Natural killer cell (primary cell): ENCODE measurements around the gene PER2. TPM values are rescaled to one million over a fixed set of nuclear protein-coding genes. Genes with fewer than 3 reads are reported as not detected.

Source experiments
- ATAC-seq, 3 donors: fragments of 150-1000 bp in 2 of 3; fragments of 200-7000 bp in 1 of 3; cut with Tn5 transposase; 1 replicate in 1 of 3; 2 replicates in 2 of 3; pipeline ENCODE4 v1.10.0; 2021; ENCODE audit warnings: mild to moderate bottlenecking in 2 of 3, moderate library complexity in 2 of 3
- DNase-seq, 2 donors: peaks; one replicate each; pipeline versions ENCODE4 v3.0.0 to v3.0.0-alpha.2; 2013 to 2021; ENCODE audit warnings: mixed read lengths in 1 of 2
- H3K27ac ChIP-seq: one replicate; pipeline ENCODE4 v1.5.1; 2013; ENCODE audit warnings: mild to moderate bottlenecking, low read length
- H3K27me3 ChIP-seq: one replicate; pipeline ENCODE4 v1.6.1; 2013; ENCODE audit warnings: low read length; ENCODE audit not compliant: control insufficient read depth, insufficient read depth
- H3K36me3 ChIP-seq: one replicate; pipeline ENCODE4 v1.6.1; 2013; ENCODE audit warnings: low read length; ENCODE audit not compliant: control insufficient read depth, insufficient read depth
- H3K4me1 ChIP-seq: one replicate; pipeline ENCODE4 v1.6.1; 2013; ENCODE audit warnings: low read length; ENCODE audit not compliant: control insufficient read depth, insufficient read depth
- H3K4me3 ChIP-seq: one replicate; pipeline ENCODE4 v1.5.1; 2013; ENCODE audit warnings: low read length
- H3K9me3 ChIP-seq: one replicate; pipeline ENCODE4 v1.6.1; 2013; ENCODE audit warnings: low read length; ENCODE audit not compliant: control insufficient read depth, insufficient read depth
- H3K27ac Mint-ChIP-seq, 2 donors: one replicate each; pipeline ENCODE4 v1.8.0; 2022; ENCODE audit warnings: mild to moderate bottlenecking in 2 of 2, mixed read lengths in 2 of 2, moderate library complexity in 1 of 2
- H3K27me3 Mint-ChIP-seq, 2 donors: one replicate each; pipeline ENCODE4 v1.8.0; 2022; ENCODE audit warnings: low read depth in 2 of 2, mixed read lengths in 2 of 2
- H3K36me3 Mint-ChIP-seq: one replicate; pipeline ENCODE4 v1.8.0; 2022; ENCODE audit warnings: mixed read lengths
- H3K4me1 Mint-ChIP-seq, 2 donors: one replicate each; pipeline ENCODE4 v1.8.0; 2022; ENCODE audit warnings: mixed read lengths in 2 of 2
- H3K4me3 Mint-ChIP-seq: one replicate; pipeline ENCODE4 v1.8.0; 2022; ENCODE audit warnings: mild to moderate bottlenecking, moderate library complexity, mixed read lengths
- H3K9me3 Mint-ChIP-seq, 2 donors: one replicate each; pipeline ENCODE4 v1.8.0; 2022; ENCODE audit warnings: mixed read lengths in 2 of 2
- WGBS: methylation state at CpG from one replicate; pipeline ENCODE4 v1.1.7; 2013; ENCODE audit warnings: missing lambda C conversion rate; ENCODE audit not compliant: insufficient coverage; 5-methylcytosine and 5-hydroxymethylcytosine counted together
- intact Hi-C: fragments of 100-400 bp; cut with micrococcal nuclease; formaldehyde crosslinking; loops from one replicate; pipeline ENCODE4 v1.14.2; 2022
- total RNA-seq, 4 donors: library from RNA; stranded (reverse); fragments of 120-200 nt in 1 of 4; gene quantifications; one replicate each; pipeline versions ENCODE4 v1.2.3 to v1.2.4, GENCODE V29; 2013 to 2022
- TF ChIP-seq, protein P1 (sequence below): fragments of 200-600 bp; IDR thresholded peaks from one replicate; pipeline ENCODE4 v1.8.0; 2022; ENCODE audit warnings: antibody characterized with exemption

Gene PER2
- total RNA-seq, 3 donors from 2014 or later (not counting 1 experiment from before 2014, with no cell fraction given) = 26.3 to 32.9 (median 32.6) TPM

DNA sequence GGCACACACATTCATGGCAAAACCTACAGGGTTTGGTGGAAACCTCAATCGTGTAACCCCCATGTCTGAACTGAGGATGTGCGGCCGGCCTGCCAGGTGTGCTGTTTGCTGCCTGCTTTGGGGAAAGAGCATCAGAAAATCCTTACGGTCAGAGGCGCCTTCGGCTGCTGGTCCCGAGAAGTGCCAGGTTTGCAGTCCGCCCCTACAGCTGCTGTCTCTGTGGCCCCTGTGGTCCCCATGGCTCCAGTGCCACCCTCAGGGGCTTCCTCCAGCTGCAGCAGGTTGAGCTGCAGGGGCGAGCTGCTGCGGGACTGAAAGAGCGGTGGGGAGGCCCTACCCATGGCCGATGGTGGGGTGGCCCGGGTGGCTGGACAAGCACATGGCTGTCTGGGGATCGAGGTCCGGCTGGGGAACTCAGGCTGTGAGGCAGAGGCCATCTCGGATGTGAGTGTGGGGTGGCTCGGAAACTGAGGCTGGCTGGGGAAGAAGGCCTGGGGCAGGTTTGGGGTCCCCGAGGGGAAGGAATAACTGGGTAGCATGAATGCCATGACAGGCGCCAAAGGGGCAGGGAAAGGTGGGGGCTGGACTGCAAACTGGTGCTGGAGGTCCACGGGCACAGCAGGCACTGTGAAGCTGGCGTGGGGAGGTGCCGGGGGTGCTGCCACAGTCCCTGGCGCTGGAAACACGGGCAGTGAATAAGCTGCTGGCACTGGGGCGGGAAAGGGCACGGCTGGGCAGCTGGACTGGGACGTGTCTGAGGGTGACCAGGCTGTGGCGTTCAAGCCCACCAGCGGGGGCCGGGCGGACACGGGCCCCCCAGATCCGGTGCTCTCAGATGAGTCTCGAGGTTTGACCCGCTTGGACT is 35.4 kb downstream of the PER2 start:
- H3K9me3 Mint-ChIP-seq = no peaks in the 10 kb centered on the region
- H3K4me3 Mint-ChIP-seq = no peak overlapping the region
- H3K36me3 ChIP-seq = peaks cover 41% of the 10 kb centered on the region
- H3K4me1 Mint-ChIP-seq = no peaks in the 10 kb centered on the region
- H3K4me3 ChIP-seq = no peak overlapping the region
- H3K4me1 ChIP-seq = no peaks in the 10 kb centered on the region
- no peaks in the 10 kb centered on the region for H3K27me3 Mint-ChIP-seq
- no peaks in the 10 kb centered on the region for H3K27me3 ChIP-seq
- H3K27ac ChIP-seq = no peak overlapping the region
- H3K27ac Mint-ChIP-seq = no peak overlapping the region
- H3K36me3 Mint-ChIP-seq = no peaks in the 10 kb centered on the region
- TF ChIP-seq, protein P1, sequence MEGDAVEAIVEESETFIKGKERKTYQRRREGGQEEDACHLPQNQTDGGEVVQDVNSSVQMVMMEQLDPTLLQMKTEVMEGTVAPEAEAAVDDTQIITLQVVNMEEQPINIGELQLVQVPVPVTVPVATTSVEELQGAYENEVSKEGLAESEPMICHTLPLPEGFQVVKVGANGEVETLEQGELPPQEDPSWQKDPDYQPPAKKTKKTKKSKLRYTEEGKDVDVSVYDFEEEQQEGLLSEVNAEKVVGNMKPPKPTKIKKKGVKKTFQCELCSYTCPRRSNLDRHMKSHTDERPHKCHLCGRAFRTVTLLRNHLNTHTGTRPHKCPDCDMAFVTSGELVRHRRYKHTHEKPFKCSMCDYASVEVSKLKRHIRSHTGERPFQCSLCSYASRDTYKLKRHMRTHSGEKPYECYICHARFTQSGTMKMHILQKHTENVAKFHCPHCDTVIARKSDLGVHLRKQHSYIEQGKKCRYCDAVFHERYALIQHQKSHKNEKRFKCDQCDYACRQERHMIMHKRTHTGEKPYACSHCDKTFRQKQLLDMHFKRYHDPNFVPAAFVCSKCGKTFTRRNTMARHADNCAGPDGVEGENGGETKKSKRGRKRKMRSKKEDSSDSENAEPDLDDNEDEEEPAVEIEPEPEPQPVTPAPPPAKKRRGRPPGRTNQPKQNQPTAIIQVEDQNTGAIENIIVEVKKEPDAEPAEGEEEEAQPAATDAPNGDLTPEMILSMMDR = no peak
- DNase-seq = no peak
- ATAC-seq = no peak
- 95% methylated on average over 35 of the region's 35 CpGs for WGBS
- intact Hi-C loops = no loop called here
- H3K9me3 ChIP-seq = no peaks in the 10 kb centered on the region

DNA sequence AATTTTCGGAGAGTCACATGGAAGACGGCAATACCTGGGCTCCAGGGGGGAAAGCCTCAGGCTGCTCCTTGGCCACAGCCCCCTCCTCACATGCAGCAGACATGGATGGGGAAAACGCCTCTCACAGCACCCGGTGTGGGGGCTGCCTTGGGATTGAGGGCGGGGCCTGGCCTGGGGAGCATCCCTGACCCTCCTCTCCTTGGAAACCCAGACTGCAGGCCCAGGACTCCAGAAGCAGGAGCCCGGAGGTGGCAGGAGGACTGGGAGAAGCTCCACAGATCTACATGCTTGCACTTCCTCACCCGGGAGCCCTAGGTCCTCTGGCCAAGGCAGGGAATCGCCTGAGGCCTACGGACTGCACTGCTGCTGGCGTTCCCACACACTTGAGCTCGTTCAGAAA is 36.4 kb downstream of the PER2 start:
- H3K9me3 ChIP-seq = no peaks in the 10 kb centered on the region
- WGBS = 92% methylated on average over 11 of the region's 11 CpGs
- ATAC-seq = no peak
- H3K4me3 ChIP-seq = no peak overlapping the region
- no peaks in the 10 kb centered on the region for H3K27me3 Mint-ChIP-seq
- TF ChIP-seq, protein P1 = no peak
- no peak overlapping the region for H3K27ac ChIP-seq
- intact Hi-C loops = no loop called here
- H3K4me1 ChIP-seq = no peaks in the 10 kb centered on the region
- no peaks in the 10 kb centered on the region for H3K27me3 ChIP-seq
- no peak overlapping the region for H3K4me3 Mint-ChIP-seq
- H3K4me1 Mint-ChIP-seq = no peaks in the 10 kb centered on the region
- H3K36me3 Mint-ChIP-seq = no peaks in the 10 kb centered on the region
- peaks cover 36% of the 10 kb centered on the region for H3K36me3 ChIP-seq
- DNase-seq = no peak
- H3K9me3 Mint-ChIP-seq = no peaks in the 10 kb centered on the region
- no peak overlapping the region for H3K27ac Mint-ChIP-seq

DNA sequence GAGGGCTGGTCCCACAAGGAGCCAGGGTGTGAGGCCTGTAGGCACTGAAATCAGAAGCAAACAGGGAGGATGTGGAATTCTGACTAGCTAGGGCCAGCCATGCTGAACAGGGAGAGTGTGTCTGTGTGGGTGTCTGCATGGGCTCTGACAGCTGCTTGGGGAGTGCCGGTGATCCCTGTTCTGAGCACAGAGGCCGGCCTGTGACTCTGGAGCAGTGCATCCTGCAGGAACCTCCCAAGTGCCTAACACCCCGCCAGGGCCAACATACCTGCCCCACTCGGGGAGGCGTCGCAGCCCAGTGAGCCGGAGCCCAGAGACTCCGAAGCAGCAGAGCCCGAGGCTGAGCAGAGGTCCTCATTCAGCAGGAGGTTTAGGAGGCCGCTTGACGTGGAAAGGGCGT is 37.1 kb downstream of the PER2 start:
- no peaks in the 10 kb centered on the region for H3K27me3 Mint-ChIP-seq
- H3K9me3 Mint-ChIP-seq = no peaks in the 10 kb centered on the region
- WGBS = 95% methylated on average over 12 of the region's 12 CpGs
- ATAC-seq = peak in 1 of 3 donors; percentile 10
- Histone ChIP-seq H3K9me3 (no peaks in the 10 kb centered on the region), H3K27ac (no peak overlapping the region), H3K4me1 (no peaks in the 10 kb centered on the region), H3K4me3 (no peak overlapping the region), H3K36me3 (peaks cover 36% of the 10 kb centered on the region), H3K27me3 (no peaks in the 10 kb centered on the region)
- peaks cover 3% of the 10 kb centered on the region for H3K36me3 Mint-ChIP-seq
- TF ChIP-seq, protein P1 = no peak
- H3K4me3 Mint-ChIP-seq = no peak overlapping the region
- no peak for DNase-seq
- H3K27ac Mint-ChIP-seq = no peak overlapping the region
- intact Hi-C loops = no loop called here
- no peaks in the 10 kb centered on the region for H3K4me1 Mint-ChIP-seq

DNA sequence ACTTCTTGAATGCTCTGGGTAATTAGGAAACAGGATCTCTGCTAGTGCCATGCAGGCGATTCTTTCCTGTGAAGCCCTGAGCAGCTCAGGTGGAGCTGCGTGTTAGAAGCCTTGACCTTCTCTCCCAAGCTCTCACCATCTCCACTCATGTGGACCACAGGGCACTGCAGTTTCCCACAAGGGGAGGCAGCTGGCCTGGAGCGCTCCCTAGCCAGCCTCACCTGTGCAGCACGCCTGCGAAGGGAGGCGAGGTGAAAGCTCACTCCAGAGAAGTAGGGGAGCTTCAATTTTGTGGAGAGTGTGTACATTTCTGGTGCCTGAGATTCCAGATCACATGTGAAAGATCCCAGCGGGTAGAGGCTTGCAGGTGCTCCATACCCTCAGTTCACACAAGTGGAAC is 37.5 kb downstream of the PER2 start:
- 97% methylated on average over 7 of the region's 7 CpGs for WGBS
- H3K9me3 Mint-ChIP-seq = no peaks in the 10 kb centered on the region

More for the DNA sequence above, 37.5 kb downstream of the PER2 start:
- ATAC-seq (no peak), DNase-seq (no peak)
- Mint-ChIP-seq H3K4me1 (no peaks in the 10 kb centered on the region), H3K27ac (no peak overlapping the region), H3K4me3 (no peak overlapping the region), H3K27me3 (no peaks in the 10 kb centered on the region), H3K36me3 (peaks cover 7% of the 10 kb centered on the region)
- intact Hi-C loops = no loop called here
- no peaks in the 10 kb centered on the region for H3K27me3 ChIP-seq
- H3K4me1 ChIP-seq = no peaks in the 10 kb centered on the region
- H3K9me3 ChIP-seq = no peaks in the 10 kb centered on the region
- no peak overlapping the region for H3K27ac ChIP-seq
- TF ChIP-seq, protein P1 = no peak
- no peak overlapping the region for H3K4me3 ChIP-seq
- H3K36me3 ChIP-seq = peaks cover 37% of the 10 kb centered on the region
